Hindlimb muscle (tissue), 1 donor: ENCODE results near the gene ABCC3. TPM values are rescaled to one million over a fixed set of nuclear protein-coding genes. Genes with fewer than 3 reads are reported as not detected.
"Not testable (repeated sequence)": the region's sequence is repeated elsewhere in the genome, so short reads cannot be mapped to it uniquely, and the experiment has no call there.

ENCODE experiments used
- DNase-seq: peaks from one replicate; pipeline ENCODE4 v3.0.0-alpha.2; 2013
- polyA plus RNA-seq: library from polyadenylated mRNA; unstranded; fragments of 120-200 nt; gene quantifications from one replicate; pipeline ENCODE4 v1.2.1, GENCODE V29; 2013; ENCODE audit not compliant: insufficient read length

Gene ABCC3
- polyA plus RNA-seq, 1 donor = 0.66 TPM

- no peak for DNase-seq
These were observed 33.5 kb downstream of the ABCC3 start for GRCh38 chr17:50668025-50668837.

- no peak for DNase-seq
These were observed 34.3 kb downstream of the ABCC3 start for GRCh38 chr17:50668838-50669581.

GRCh38 chr17:50672071-50672470 is 37.4 kb downstream of the ABCC3 start:
- no peak for DNase-seq

- no peak for DNase-seq
These were observed 38.3 kb downstream of the ABCC3 start for GRCh38 chr17:50672831-50673551.

- no peak for DNase-seq
These were observed 40.5 kb downstream of the ABCC3 start for GRCh38 chr17:50675190-50675589.

GRCh38 chr17:50675627-50676026 is 40.9 kb downstream of the ABCC3 start:
- no peak for DNase-seq

GRCh38 chr17:50676065-50676975 is 41.6 kb downstream of the ABCC3 start:
- DNase-seq = no peak

GRCh38 chr17:50677851-50678375 is 43.2 kb downstream of the ABCC3 start:
- DNase-seq = no peak

GRCh38 chr17:50679008-50679544 is 44.4 kb downstream of the ABCC3 start:
- no peak for DNase-seq

GRCh38 chr17:50680126-50680525 is 45.4 kb downstream of the ABCC3 start:
- DNase-seq = no peak

- not testable (repeated sequence) for DNase-seq
These were observed 46.0 kb downstream of the ABCC3 start for GRCh38 chr17:50680543-50681262.

GRCh38 chr17:50681263-50682200 is 46.9 kb downstream of the ABCC3 start:
- DNase-seq = peak; percentile 86

- DNase-seq = no peak
These were observed 47.8 kb downstream of the ABCC3 start for GRCh38 chr17:50682441-50682840.

- no peak for DNase-seq
These were observed 48.3 kb downstream of the ABCC3 start for GRCh38 chr17:50682938-50683337.

- no peak for DNase-seq
These were observed 49.0 kb downstream of the ABCC3 start for GRCh38 chr17:50683434-50684287.

GRCh38 chr17:50684288-50684611 is 49.6 kb downstream of the ABCC3 start:
- DNase-seq = no peak

- no peak for DNase-seq
These were observed 50.1 kb downstream of the ABCC3 start for GRCh38 chr17:50684612-50685333.

- no peak for DNase-seq
These were observed 50.6 kb downstream of the ABCC3 start for GRCh38 chr17:50685334-50685665.
